ENCODE data around the gene CDHR3. TPM values are rescaled to one million over a fixed set of nuclear protein-coding genes. Genes with fewer than 3 reads are reported as not detected.

Gene CDHR3
- total RNA-seq, 1 experiment from 2014 or later, result 4.0 TPM

- Mint-ChIP-seq H3K27me3 (ENCODE audit: unreplicated experiment) (peaks cover 32% of the 10 kb centered on the region), H3K36me3 (ENCODE audit: insufficient read depth, unreplicated experiment) (no peaks in the 10 kb centered on the region), H3K9me3 (ENCODE audit: low read depth, unreplicated experiment) (no peaks in the 10 kb centered on the region), H3K4me3 (ENCODE audit: low read depth, unreplicated experiment) (no peak overlapping the region), H3K4me1 (ENCODE audit: low read depth, unreplicated experiment) (no peaks in the 10 kb centered on the region), H3K27ac (ENCODE audit: unreplicated experiment) (no peak overlapping the region)
- DNase-seq, result no peak
- TF ChIP-seq, protein P1, sequence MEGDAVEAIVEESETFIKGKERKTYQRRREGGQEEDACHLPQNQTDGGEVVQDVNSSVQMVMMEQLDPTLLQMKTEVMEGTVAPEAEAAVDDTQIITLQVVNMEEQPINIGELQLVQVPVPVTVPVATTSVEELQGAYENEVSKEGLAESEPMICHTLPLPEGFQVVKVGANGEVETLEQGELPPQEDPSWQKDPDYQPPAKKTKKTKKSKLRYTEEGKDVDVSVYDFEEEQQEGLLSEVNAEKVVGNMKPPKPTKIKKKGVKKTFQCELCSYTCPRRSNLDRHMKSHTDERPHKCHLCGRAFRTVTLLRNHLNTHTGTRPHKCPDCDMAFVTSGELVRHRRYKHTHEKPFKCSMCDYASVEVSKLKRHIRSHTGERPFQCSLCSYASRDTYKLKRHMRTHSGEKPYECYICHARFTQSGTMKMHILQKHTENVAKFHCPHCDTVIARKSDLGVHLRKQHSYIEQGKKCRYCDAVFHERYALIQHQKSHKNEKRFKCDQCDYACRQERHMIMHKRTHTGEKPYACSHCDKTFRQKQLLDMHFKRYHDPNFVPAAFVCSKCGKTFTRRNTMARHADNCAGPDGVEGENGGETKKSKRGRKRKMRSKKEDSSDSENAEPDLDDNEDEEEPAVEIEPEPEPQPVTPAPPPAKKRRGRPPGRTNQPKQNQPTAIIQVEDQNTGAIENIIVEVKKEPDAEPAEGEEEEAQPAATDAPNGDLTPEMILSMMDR (IDR thresholded peaks at IDR 0.05; ENCODE audit: unreplicated experiment), result no peak
- intact Hi-C loops (cut with micrococcal nuclease; ENCODE audit: unreplicated experiment), result no loop called here
- CTCF ChIA-PET, result no interaction called here
- no TSS peak for BruUV-seq (replicated peaks)
Observed at GRCh38 chr7:106022193-106022821, 59.2 kb downstream of the CDHR3 start.

GRCh38 chr7:106023369-106024322 lies 60.6 kb downstream of the CDHR3 start:
- H3K36me3 Mint-ChIP-seq (ENCODE audit: insufficient read depth, unreplicated experiment), result no peaks in the 10 kb centered on the region
- H3K27me3 Mint-ChIP-seq (ENCODE audit: unreplicated experiment), result peaks cover 32% of the 10 kb centered on the region
- intact Hi-C loops (cut with micrococcal nuclease; ENCODE audit: unreplicated experiment), result no loop called here
- BruUV-seq (replicated peaks), result no TSS peak
- no peaks in the 10 kb centered on the region for H3K4me1 Mint-ChIP-seq (ENCODE audit: low read depth, unreplicated experiment)
- no peaks in the 10 kb centered on the region for H3K9me3 Mint-ChIP-seq (ENCODE audit: low read depth, unreplicated experiment)
- H3K27ac Mint-ChIP-seq (ENCODE audit: unreplicated experiment), result no peak overlapping the region
- TF ChIP-seq, protein P1 (IDR thresholded peaks at IDR 0.05; ENCODE audit: unreplicated experiment), result no peak
- CTCF ChIA-PET, result interaction anchor here (0.6 kb wide), 1 partner anchor 19 kb away, joined by 3 read pairs; no protein-coding TSS in a partner anchor
- no peak overlapping the region for H3K4me3 Mint-ChIP-seq (ENCODE audit: low read depth, unreplicated experiment)
- DNase-seq, result no peak

DNA sequence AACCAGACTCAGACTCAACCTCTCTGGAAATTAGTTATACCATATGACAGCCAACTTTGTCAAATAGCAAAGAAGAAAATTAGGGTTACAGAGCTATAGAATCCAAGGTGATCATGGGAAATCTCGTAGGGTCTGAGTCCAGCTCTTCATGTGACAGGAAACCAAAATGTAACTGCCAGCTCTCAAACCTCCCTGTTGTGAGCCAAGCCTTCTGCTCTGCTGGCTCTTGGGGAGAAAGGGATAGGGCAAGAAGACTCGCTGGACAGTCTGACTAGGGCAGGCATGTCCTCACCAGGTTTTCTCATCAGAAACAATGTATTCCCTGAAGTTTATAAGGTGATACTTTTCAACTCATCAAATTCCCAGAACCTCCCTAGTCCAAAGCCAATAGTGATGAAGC lies 63.0 kb downstream of the CDHR3 start:
- CTCF ChIA-PET, result interaction anchor here (0.8 kb wide), 1 partner anchor 232 kb away, joined by 3 read pairs; no protein-coding TSS in a partner anchor

DNA sequence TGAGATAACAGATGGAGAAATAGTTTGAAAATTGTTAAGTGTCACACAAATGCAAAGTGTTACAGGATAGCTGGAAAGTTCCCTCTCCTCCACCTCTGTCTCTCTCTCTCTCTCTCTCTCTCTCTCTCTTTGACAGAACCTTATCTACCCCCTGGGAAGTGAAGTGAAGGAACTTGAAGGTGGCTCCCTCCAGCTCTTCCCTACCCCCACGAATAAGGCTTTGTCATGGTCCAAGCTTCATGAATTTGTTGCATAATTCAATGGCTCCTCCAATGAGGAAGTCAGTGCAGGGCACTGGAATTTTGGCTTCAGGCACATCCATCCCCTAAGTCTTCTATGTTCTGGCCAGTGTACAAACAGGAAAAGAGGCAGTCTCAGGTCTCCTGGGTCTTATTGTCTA lies 66.4 kb downstream of the CDHR3 start:
- BruUV-seq (replicated peaks), result no TSS peak
- Mint-ChIP-seq H3K4me1 (ENCODE audit: low read depth, unreplicated experiment) (no peaks in the 10 kb centered on the region), H3K27me3 (ENCODE audit: unreplicated experiment) (peaks cover 17% of the 10 kb centered on the region), H3K9me3 (ENCODE audit: low read depth, unreplicated experiment) (no peaks in the 10 kb centered on the region), H3K27ac (ENCODE audit: unreplicated experiment) (no peak overlapping the region), H3K36me3 (ENCODE audit: insufficient read depth, unreplicated experiment) (no peaks in the 10 kb centered on the region), H3K4me3 (ENCODE audit: low read depth, unreplicated experiment) (no peak overlapping the region)
- TF ChIP-seq, protein P1 (IDR thresholded peaks at IDR 0.05; ENCODE audit: unreplicated experiment), result no peak
- intact Hi-C loops (cut with micrococcal nuclease; ENCODE audit: unreplicated experiment), result no loop called here
- CTCF ChIA-PET, result interaction anchor here (1.3 kb wide), 1 partner anchor 95 kb away, joined by 3 read pairs; no protein-coding TSS in a partner anchor
- DNase-seq, result no peak

More for the DNA sequence above, 63.0 kb downstream of the CDHR3 start:
- H3K36me3 Mint-ChIP-seq (ENCODE audit: insufficient read depth, unreplicated experiment), result no peaks in the 10 kb centered on the region
- no TSS peak for BruUV-seq (replicated peaks)
- TF ChIP-seq, protein P1 (IDR thresholded peaks at IDR 0.05; ENCODE audit: unreplicated experiment), result no peak
- H3K4me1 Mint-ChIP-seq (ENCODE audit: low read depth, unreplicated experiment), result no peaks in the 10 kb centered on the region
- H3K27ac Mint-ChIP-seq (ENCODE audit: unreplicated experiment), result no peak overlapping the region
- no peak for DNase-seq
- H3K9me3 Mint-ChIP-seq (ENCODE audit: low read depth, unreplicated experiment), result no peaks in the 10 kb centered on the region
- no peak overlapping the region for H3K4me3 Mint-ChIP-seq (ENCODE audit: low read depth, unreplicated experiment)
- intact Hi-C loops (cut with micrococcal nuclease; ENCODE audit: unreplicated experiment), result no loop called here
- H3K27me3 Mint-ChIP-seq (ENCODE audit: unreplicated experiment), result peaks cover 32% of the 10 kb centered on the region
